Epithelial cell of proximal tubule (primary cell): ENCODE results near the gene MARS1. TPM values are rescaled to one million over a fixed set of nuclear protein-coding genes. Genes with fewer than 3 reads are reported as not detected.
"Not testable (repeated sequence)": the region's sequence is repeated elsewhere in the genome, so short reads cannot be mapped to it uniquely, and the experiment has no call there.

Source experiments
- DNase-seq: peaks from one replicate; pipeline ENCODE4 v3.0.0-alpha.2; 2011; ENCODE audit warnings: low read depth
- H3K4me3 ChIP-seq: 2 replicates; pipeline ENCODE4 v1.5.1; 2011; ENCODE audit warnings: low read depth, mild to moderate bottlenecking, low read length
- CTCF ChIP-seq: conservative IDR thresholded peaks from 2 replicates; pipeline ENCODE4 v1.5.1; 2012; ENCODE audit warnings: low read depth, mild to moderate bottlenecking, low read length
- total RNA-seq: library from RNA; depleted of rRNA; stranded (reverse); fragments of >200 nt; gene quantifications from 2 replicates; pipeline ENCODE4 v1.2.3, GENCODE V29; 2015

MARS1 gene
- total RNA-seq, 1 donor from 2014 or later, result 107 TPM

DNA sequence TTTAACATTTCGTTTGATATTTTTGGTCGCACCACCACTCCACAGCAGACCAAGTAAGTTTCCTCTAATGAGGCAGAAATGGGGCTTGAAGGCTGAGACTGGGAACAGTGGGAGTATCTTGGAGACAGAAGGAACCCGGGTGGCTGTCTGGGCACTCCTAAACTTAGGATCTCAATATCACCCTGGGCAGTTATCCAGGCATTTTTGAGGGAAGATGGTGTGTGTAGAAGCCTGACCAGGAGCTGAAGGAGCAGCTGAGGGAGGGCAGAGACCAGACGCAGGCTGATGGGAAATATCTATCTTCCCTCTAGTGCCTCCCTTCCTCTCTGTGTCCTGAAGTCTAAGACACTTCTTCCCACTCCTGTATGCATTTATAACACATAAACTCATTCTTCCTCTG, 10.7 kb downstream of the MARS1 start:
- no peak for TF ChIP-seq CTCF
- no peak overlapping the region for H3K4me3 ChIP-seq
- DNase-seq, result no peak

- no peak for TF ChIP-seq CTCF
- H3K4me3 ChIP-seq, result no peak overlapping the region
- no peak for DNase-seq
Measured at GRCh38 chr12:57500213-57500612, 12.3 kb downstream of the MARS1 start.

- DNase-seq, H3K4me3 ChIP-seq: not testable (repeated sequence)
Measured at GRCh38 chr12:57502311-57502969, 14.6 kb downstream of the MARS1 start.

GRCh38 chr12:57506541-57506940, 18.7 kb downstream of the MARS1 start:
- not testable (repeated sequence) for H3K4me3 ChIP-seq, DNase-seq

GRCh38 chr12:57507796-57508195, 19.9 kb downstream of the MARS1 start:
- not testable (repeated sequence) for DNase-seq, H3K4me3 ChIP-seq

GRCh38 chr12:57511161-57511560, 23.3 kb downstream of the MARS1 start:
- no peak overlapping the region for H3K4me3 ChIP-seq
- DNase-seq, result no peak
- TF ChIP-seq CTCF, result no peak

GRCh38 chr12:57511588-57512325, 23.9 kb downstream of the MARS1 start:
- no peak overlapping the region for H3K4me3 ChIP-seq
- DNase-seq, result no peak
- TF ChIP-seq CTCF, result no peak

DNA sequence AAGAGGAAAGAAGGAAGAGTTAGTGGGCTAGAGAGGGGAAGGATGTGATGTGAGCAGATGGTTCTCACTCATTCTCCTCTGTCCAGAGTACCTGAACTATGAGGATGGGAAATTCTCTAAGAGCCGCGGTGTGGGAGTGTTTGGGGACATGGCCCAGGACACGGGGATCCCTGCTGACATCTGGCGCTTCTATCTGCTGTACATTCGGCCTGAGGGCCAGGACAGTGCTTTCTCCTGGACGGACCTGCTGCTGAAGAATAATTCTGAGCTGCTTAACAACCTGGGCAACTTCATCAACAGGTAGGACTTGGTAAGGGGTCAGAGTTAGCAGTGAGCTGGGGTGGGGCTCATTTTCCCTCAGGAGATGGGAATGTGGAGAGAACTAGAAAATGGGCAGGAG, 24.8 kb downstream of the MARS1 start:
- TF ChIP-seq CTCF, result no peak
- no peak for DNase-seq
- no peak overlapping the region for H3K4me3 ChIP-seq
